ENCODE measurements around the gene KIF16B. TPM values are rescaled to one million over a fixed set of nuclear protein-coding genes. Genes with fewer than 3 reads are reported as not detected.
A peak's percentile ranks its signal among the peaks of the same experiment; 100 is the strongest.

Gene KIF16B
- total and polyA plus RNA-seq, 2 of the 13 experiments (the other 11 are each of a cell fraction or from before 2014, with no cell fraction given), result 6.9 to 18.0 TPM

DNA sequence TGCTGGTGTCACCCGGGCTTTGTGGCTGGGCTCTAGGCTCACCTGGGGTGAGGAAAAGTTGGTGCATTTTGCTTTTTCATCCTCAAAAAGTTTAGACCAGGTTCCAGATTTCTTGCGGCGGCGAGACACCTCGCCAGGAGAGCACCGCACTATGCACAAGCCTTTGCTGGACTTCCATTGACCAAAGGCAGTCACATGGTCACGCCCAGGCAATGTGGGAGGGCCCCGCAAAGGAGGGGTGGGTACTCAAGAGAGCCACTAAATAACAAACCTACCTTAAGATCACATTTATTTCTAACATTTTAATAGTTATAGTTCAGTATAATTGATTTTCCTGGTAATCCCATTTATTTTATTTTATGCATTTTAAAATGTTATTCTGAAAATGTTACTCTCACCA lies 3.0 kb upstream of the KIF16B start (continued):
- no peak for TF ChIP-seq TEAD3 (CRISPR knock-in tag; optimal IDR thresholded peaks at IDR 0.05; ENCODE audit: borderline replicate concordance)

DNA sequence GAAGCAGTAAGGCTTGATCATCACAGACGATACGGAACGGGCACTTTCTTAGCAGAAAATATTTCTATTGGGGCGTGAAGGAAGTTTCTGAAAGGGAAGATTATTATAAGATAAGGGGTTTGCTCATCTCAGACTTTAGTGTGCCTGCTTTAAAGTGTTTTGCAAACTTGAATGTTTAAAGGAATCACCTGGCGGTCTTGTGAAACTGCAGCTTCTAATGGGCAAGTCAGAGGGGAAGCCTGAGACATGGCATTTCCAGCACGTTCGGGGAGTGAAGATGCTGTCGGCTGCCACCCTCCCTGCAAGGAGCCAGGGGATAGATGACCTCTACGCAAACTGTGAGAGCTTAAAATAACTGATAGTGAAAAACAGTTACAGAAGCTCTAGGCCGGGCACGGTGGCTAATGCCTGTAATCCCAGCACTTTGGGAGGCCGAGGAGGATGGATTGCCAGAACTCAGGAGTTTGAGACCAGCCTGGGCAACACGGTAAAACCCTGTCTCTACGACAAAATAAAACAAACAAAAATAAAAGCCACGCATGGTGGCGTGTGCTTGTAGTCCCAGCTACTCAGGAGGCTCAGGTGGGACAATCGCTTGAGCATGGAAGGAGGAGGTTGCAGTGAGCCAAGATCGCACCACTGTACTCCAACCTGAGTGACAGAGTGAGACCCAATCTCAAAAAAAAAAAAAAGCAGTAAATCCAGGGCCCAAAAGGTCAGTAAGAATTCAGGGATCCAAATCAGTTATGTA lies 2.3 kb upstream of the KIF16B start:
- in situ Hi-C loops (cut with HindIII; ENCODE audit: extremely low pct_ligation_motif_present, low pct_unique_long_range_greater_than_20kb), result no loop called here
- peaks cover 53% of the 10 kb centered on the region for H3K4me1 ChIP-seq (ENCODE audit: insufficient read depth, low read length)
- ATAC-seq (peak; percentile 5), DNase-seq (ENCODE audit: low spot score) (no peak), FAIRE-seq (no peak)
- peaks cover 13% of the 10 kb centered on the region for H3K79me2 ChIP-seq (ENCODE audit: insufficient read depth, low read length)
- H2AFZ ChIP-seq (ENCODE audit: low read length), result peak overlapping the region; percentile 92
- H4K20me1 ChIP-seq (ENCODE audit: insufficient read depth, low read length), result no peaks in the 10 kb centered on the region
- H3K9ac ChIP-seq (ENCODE audit: insufficient read depth, low read depth, low read length), result peak overlapping the region; percentile 81
- peak overlapping the region; percentile 50 for H3K27ac ChIP-seq (ENCODE audit: extremely low read length, insufficient read depth, low read length)
- CTCF ChIA-PET (ENCODE audit: low intra/inter-chr PET ratio, low total read pairs), result no interaction called here
- POLR2A ChIA-PET, result interaction anchor here (1.0 to 1.1 kb wide), 2 partner anchors 12 to 153 kb away, joined by 3 read pairs; no protein-coding TSS in a partner anchor
- no peaks in the 10 kb centered on the region; a peak in 1 of 5 replicates for H3K27me3 ChIP-seq (ENCODE audit: control insufficient read depth in 1 of 2, insufficient read depth in 2 of 2, low read length in 2 of 2)
- H3K4me3 ChIP-seq (replicated peaks in 1 of 3; ENCODE audit: insufficient read depth in 1 of 3, low read depth in 2 of 3, low read length in 3 of 3), result peak overlapping the region; percentile 54 to 85 (median 61)
- intact Hi-C loops (cut with micrococcal nuclease; ENCODE audit: unreplicated experiment), result loop anchor here (1.0 to 5.0 kb wide), 2 partner anchors 58 to 155 kb away; partner anchors contain the start of gene SNRPB2
- no peaks in the 10 kb centered on the region for H3K9me3 ChIP-seq (ENCODE audit: low read length)
- H3K4me2 ChIP-seq (ENCODE audit: low read depth, low read length), result peak overlapping the region; percentile 94
- no peaks in the 10 kb centered on the region for H3K36me3 ChIP-seq (replicated peaks in 1 of 2; ENCODE audit: control insufficient read depth in 1 of 2, insufficient read depth in 2 of 2, low read length in 2 of 2)
- 19% methylated on average over 18 of the region's 18 CpGs for WGBS (ENCODE audit: low lambda C conversion rate)
- BruUV-seq (replicated peaks), result no TSS peak
- TF ChIP-seq, protein P1, sequence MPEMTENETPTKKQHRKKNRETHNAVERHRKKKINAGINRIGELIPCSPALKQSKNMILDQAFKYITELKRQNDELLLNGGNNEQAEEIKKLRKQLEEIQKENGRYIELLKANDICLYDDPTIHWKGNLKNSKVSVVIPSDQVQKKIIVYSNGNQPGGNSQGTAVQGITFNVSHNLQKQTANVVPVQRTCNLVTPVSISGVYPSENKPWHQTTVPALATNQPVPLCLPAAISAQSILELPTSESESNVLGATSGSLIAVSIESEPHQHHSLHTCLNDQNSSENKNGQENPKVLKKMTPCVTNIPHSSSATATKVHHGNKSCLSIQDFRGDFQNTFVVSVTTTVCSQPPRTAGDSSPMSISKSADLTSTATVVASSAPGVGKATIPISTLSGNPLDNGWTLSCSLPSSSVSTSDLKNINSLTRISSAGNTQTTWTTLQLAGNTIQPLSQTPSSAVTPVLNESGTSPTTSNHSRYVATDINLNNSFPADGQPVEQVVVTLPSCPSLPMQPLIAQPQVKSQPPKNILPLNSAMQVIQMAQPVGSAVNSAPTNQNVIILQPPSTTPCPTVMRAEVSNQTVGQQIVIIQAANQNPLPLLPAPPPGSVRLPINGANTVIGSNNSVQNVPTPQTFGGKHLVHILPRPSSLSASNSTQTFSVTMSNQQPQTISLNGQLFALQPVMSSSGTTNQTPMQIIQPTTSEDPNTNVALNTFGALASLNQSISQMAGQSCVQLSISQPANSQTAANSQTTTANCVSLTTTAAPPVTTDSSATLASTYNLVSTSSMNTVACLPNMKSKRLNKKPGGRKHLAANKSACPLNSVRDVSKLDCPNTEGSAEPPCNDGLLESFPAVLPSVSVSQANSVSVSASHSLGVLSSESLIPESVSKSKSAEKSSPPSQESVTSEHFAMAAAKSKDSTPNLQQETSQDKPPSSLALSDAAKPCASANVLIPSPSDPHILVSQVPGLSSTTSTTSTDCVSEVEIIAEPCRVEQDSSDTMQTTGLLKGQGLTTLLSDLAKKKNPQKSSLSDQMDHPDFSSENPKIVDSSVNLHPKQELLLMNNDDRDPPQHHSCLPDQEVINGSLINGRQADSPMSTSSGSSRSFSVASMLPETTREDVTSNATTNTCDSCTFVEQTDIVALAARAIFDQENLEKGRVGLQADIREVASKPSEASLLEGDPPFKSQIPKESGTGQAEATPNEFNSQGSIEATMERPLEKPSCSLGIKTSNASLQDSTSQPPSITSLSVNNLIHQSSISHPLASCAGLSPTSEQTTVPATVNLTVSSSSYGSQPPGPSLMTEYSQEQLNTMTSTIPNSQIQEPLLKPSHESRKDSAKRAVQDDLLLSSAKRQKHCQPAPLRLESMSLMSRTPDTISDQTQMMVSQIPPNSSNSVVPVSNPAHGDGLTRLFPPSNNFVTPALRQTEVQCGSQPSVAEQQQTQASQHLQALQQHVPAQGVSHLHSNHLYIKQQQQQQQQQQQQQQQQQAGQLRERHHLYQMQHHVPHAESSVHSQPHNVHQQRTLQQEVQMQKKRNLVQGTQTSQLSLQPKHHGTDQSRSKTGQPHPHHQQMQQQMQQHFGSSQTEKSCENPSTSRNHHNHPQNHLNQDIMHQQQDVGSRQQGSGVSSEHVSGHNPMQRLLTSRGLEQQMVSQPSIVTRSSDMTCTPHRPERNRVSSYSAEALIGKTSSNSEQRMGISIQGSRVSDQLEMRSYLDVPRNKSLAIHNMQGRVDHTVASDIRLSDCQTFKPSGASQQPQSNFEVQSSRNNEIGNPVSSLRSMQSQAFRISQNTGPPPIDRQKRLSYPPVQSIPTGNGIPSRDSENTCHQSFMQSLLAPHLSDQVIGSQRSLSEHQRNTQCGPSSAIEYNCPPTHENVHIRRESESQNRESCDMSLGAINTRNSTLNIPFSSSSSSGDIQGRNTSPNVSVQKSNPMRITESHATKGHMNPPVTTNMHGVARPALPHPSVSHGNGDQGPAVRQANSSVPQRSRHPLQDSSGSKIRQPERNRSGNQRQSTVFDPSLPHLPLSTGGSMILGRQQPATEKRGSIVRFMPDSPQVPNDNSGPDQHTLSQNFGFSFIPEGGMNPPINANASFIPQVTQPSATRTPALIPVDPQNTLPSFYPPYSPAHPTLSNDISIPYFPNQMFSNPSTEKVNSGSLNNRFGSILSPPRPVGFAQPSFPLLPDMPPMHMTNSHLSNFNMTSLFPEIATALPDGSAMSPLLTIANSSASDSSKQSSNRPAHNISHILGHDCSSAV (CRISPR knock-in tag; IDR thresholded peaks at IDR 0.05; ENCODE audit: borderline replicate concordance), result no peak
- TF ChIP-seq, protein P2, sequence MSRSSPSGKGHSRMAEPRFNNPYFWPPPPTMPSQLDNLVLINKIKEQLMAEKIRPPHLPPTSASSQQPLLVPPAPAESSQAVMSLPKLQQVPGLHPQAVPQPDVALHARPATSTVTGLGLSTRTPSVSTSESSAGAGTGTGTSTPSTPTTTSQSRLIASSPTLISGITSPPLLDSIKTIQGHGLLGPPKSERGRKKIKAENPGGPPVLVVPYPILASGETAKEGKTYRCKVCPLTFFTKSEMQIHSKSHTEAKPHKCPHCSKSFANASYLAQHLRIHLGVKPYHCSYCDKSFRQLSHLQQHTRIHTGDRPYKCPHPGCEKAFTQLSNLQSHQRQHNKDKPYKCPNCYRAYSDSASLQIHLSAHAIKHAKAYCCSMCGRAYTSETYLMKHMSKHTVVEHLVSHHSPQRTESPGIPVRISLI (CRISPR knock-in tag; IDR thresholded peaks at IDR 0.05; ENCODE audit: borderline replicate concordance), result peak; percentile 28; the same call in 1 of the 2 replicates
- TF ChIP-seq, protein P3, sequence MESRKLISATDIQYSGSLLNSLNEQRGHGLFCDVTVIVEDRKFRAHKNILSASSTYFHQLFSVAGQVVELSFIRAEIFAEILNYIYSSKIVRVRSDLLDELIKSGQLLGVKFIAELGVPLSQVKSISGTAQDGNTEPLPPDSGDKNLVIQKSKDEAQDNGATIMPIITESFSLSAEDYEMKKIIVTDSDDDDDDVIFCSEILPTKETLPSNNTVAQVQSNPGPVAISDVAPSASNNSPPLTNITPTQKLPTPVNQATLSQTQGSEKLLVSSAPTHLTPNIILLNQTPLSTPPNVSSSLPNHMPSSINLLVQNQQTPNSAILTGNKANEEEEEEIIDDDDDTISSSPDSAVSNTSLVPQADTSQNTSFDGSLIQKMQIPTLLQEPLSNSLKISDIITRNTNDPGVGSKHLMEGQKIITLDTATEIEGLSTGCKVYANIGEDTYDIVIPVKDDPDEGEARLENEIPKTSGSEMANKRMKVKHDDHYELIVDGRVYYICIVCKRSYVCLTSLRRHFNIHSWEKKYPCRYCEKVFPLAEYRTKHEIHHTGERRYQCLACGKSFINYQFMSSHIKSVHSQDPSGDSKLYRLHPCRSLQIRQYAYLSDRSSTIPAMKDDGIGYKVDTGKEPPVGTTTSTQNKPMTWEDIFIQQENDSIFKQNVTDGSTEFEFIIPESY (CRISPR knock-in tag; IDR thresholded peaks at IDR 0.05), result no peak
- TF ChIP-seq MXD4 (CRISPR knock-in tag; IDR thresholded peaks at IDR 0.05) (0 out of 2 replicates have a peak, but pooled peaks have one; percentile 1), KDM5B (CRISPR knock-in tag; IDR thresholded peaks at IDR 0.05; ENCODE audit: borderline replicate concordance) (peak; percentile 58; the same call in 1 of the 2 replicates), IRX3 (CRISPR knock-in tag; IDR thresholded peaks at IDR 0.05; ENCODE audit: borderline replicate concordance, low read depth) (0 out of 2 replicates have a peak, but pooled peaks have one; percentile 11), ARID2 (CRISPR knock-in tag; IDR thresholded peaks at IDR 0.05; ENCODE audit: borderline replicate concordance) (0 out of 2 replicates have a peak, but pooled peaks have one; percentile 9), ZNF761 (CRISPR knock-in tag; conservative IDR thresholded peaks at IDR 0.05) (0 out of 2 replicates have a peak, but pooled peaks have one; percentile 12)
